ENCODE measurements around the gene SLC9A9.

Gene SLC9A9

DNA sequence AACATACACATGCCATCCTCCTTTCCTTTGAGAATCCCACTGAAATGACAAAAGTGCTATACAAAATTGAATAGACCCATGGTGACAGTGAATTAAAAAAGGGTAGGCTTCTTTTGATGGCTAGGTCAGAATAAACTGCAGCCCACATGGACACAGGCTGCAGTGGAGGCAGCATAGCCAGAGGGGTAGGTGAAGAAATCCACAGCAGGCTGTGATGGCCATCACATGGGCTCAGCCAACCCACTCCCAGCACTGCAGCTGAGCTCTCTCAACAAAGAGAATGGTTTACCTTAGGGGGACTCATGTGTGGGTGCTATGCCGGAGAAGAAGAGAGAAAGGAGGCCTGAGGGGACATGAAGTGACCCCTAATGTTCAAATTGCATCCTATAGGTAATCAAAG, 397.6 kb downstream of the SLC9A9 start:
- no peak for DNase-seq (ENCODE audit: low read depth)

DNA sequence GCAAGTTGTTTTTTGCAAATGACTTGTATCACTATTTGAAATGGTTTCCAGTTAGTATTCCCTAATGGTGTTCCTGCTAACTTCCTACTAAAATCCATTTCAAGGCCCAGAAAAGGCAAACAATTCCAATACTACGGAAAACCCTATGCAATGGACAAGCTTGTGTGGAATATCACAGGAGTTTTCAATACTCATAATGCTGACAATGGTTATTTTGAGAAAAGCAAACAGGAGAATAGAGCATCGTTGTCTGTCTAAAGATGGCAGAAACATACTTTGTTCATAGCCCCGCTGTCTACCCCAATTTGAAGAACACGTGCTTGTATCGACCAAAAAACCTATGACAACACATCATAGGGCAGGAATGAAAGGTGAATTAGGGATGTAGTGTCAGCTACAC, 400.8 kb downstream of the SLC9A9 start:
- DNase-seq (ENCODE audit: low read depth) = no peak

DNA sequence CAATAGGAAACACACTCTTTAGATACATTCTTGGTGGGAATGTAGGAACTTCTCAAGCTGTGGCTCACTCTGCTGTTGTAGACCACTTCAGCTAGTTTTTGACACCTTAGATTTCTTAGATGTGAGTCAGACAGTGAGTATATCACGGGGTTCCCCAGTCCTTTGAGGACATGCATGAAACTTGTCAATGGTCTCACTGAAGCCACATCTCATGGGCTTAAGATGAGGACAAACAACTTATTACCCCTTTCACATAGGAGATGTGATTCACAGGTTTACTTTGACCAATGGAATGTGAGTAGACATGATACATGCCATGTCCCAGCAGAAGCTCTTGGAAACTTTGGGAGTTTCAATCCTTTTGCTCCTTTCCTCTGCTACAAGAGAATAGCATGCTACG, 403.1 kb downstream of the SLC9A9 start:
- DNase-seq (ENCODE audit: low read depth) = no peak

- DNase-seq (ENCODE audit: low read depth) = peak; percentile 91
These were observed 404.4 kb downstream of the SLC9A9 start for GRCh38 chr3:143443851-143444331.

DNA sequence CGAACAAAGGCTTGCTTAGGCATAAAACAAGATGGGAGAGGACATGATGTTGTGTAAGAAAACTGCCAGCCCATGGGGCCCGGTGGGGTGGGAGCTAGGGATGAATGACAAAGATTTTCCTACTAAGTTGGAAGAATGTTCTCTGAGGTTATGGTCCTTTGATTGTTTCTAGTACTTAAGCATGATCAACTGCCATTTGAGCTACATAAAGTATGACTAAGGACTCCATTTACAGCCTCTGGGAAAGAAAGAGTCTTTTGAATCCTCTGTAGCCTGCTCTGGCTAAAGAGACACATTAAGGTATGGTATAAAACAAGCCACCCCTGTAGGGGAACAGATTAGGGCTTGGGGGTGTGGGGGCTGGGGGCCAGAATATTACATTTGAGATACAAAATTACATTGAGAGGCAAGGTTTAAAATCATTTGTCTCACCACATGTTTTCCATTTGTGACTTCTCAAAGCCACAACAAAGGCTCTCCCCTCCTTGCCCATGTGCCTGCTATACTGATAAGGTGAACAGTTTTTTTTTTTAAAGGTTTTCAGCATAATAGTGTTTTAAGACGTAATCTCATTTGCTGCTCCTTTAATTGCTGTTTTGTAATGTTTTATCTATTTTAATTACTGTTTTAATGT, 405.3 kb downstream of the SLC9A9 start:
- peak; percentile 15 for DNase-seq (ENCODE audit: low read depth)

DNA sequence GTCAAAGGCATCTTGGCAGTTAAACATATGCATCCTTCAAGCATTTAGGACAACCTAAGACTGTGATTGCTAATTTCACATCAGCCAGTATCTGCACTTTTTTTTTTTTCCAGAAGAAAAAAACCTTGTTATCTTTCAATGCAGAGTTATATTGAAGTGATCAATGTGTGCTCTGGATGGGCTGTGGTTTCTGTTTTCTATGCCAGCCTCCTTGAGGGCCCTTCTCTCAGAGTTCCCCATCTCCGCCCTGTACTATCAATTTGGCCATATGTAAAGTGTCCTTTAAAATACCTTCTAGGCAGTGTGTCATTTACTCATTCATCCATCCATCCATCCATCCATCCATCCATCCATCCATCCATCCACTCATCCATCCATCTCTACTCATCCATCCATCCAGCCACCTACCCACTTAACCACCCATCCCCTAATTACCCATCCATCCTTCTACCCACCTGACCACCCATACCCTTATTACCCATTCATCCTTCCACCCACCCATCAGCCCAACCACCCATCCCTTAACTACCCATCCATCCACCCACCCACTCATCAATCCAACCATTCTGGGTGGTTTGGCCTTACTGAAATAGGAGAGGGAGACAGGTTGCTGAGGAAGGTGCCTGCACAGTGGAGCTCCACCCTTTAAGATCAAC, 406.6 kb downstream of the SLC9A9 start:
- no peak for DNase-seq (ENCODE audit: low read depth)

DNA sequence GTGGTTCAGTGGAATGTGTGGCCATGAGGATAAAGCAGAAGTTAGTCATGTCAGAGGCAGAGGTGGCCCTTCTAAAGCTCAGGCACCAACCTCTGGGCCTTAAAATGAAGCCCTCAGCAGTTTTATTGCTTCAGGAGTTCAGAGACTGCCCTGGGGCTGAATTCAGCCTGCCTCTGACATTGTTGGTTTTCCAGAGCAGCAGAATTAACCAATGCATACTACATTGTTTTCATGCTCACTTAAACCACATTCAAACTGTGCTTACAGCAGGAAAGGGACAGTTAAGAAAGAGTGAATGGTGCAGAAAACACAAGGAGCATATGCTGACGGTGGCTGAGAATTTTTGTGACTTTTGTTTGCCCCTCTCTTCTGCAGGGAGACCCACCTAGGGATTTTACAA, 408.5 kb downstream of the SLC9A9 start:
- DNase-seq (ENCODE audit: low read depth) = no peak

- no peak for DNase-seq (ENCODE audit: low read depth)
These were observed 410.9 kb downstream of the SLC9A9 start for GRCh38 chr3:143437405-143437804.

DNA sequence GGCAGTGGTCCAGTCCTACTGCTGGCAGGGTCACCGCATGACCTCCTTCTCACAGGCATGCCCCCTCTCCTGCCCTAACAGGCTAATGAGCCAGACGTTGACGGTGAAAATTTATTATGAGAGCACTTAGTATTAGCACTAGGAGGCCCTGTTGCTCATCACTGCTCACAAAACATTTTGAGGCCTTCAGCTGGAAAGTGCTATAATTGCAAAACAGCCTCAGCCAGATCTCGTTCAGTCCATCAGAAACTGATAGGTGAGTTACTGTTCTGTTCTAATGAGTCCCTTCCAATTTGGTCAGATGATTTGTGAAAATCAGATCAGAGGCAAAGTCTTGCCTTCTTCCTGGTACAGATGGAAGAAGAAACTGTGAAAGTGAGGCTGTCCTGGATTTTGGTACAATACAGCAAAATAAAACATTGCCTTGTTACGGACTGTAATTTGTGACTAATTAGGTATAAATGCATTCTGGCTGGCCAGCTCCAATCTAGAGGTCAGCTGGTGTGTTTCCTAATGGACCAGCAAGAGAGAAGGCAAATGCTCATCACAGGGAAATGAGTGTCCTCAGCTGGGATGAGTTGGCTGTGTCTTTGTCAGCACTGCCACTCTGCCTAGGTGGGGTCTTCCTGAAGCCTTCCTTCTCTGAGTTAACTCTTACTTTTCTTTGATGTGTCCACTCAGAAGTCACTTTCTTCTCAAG, 411.9 kb downstream of the SLC9A9 start:
- peak; percentile 38 for DNase-seq (ENCODE audit: low read depth)

DNA sequence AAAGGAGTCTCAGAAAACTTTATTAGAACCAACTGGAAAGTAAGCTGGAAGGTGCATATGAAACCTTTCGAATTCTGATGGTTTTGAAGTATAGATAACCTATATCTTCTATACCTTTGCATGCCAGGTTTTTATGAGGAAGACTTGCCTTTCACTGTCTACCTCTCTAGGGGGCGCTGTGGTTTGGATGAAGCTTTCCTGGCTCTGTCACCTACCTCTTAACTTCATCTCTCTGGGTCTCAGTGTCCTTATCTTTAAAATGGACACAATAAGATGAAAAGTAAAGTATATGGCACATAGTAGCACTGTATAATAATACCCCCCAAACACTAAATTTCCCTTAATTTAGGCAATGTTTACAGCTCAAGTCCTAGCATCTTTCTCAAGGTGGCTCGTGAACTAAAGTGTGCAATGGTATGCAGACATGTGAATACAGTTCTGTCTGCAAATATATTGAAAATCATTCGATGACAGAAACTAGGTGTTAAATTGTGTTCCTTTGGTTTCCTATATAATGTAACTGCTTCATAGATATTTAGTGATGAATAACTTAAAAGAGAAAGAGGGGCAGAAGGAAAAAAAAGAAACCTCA, 414.4 kb downstream of the SLC9A9 start:
- no peak for DNase-seq (ENCODE audit: low read depth)

DNA sequence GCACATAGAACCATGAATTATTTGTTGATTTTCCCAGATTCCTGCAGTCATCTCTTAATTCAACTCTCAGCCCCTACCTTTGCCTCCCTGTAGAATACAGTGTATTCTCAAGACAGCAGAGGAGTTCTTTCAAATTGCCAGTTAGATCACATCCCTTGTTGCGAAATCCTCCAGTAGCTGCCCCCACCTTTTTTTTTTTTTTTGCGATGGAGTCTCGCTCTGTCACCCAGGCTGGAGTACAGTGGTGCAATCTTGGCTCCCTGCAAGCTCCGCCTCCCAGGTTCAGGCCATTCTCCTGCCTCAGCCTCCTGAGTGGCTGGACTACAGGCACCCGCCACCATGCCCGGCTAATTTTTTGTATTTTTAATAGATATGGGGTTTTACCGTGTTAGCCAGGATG, 417.0 kb downstream of the SLC9A9 start:
- DNase-seq (ENCODE audit: low read depth) = peak; percentile 23

DNA sequence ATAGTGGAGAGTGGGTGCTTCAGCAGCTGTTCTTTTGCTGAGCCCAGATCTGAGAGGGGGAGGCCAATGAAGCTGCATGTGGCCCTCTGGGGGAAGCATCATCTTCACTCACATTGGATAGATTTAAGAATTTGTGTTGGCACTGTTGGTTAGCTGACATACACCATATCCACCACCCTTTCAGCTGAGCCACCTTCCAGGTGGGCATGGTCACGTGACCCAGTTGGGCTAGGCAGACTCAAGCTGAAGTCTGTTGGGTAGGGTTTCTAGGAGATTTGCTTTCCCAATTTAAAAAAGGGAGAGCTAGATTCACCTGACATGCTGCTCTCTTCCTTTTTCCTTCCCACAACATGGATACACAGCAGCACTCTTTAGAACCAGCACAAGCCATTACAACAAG, 417.7 kb downstream of the SLC9A9 start:
- no peak for DNase-seq (ENCODE audit: low read depth)

DNA sequence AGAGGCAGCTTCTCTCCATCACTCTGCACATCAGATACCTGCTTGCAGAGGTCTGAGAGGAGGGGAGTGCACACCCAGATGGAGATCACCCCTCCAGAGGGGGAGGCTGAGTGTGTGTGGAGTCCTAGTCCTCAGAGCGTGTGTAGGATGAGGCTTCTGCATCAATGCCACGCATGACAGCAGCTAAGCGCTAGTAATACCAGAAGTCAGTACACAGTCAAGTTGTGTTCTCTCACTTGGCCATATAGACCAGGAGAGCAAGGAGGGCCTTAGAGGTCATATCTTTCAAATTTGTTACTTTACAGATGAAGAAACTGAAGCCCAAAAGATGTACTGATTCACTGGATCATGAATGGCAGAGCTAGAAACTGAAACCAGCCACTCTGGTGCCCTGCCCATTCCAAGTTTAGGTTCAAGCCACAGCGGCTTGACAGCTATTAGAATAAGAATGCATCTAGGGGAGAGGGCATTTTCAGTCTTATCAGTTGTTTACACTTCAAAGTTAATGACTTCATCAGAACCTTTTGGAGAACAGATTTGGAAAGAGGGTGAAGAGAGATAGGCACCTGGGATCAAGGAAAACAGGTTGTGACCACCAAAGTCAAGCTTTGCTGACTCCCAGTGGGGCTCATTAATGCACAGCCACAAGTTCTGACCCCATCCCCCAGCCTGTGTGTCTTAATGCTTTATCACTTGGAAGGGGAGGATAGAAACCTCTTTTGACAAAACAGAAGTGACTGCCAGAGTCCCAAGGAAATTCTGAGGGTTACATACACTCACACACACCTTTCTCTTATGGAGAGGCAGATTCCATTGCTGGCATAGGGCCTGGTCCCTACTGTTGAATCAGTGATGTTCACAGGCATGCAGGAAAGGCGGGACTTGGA, 418.4 kb downstream of the SLC9A9 start:
- DNase-seq (ENCODE audit: low read depth) = no peak

DNA sequence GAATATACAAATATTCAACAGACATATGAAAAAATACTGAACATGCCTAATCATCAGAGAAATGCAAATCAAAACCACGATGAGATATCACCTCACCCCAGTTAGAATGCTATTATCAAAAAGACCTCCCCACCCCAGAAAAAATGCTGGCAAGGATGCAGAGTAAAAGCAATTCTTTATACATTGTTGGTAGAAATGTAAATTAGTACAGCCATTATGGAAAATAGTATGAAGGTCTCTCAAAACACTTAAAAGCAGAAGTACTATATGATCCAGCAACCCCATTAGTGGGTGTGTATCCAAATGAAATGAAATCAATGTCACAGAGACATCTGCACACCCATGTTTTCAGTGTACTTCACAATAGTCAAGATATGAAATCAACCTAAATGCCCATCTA, 420.0 kb downstream of the SLC9A9 start:
- DNase-seq (ENCODE audit: low read depth) = no peak

DNA sequence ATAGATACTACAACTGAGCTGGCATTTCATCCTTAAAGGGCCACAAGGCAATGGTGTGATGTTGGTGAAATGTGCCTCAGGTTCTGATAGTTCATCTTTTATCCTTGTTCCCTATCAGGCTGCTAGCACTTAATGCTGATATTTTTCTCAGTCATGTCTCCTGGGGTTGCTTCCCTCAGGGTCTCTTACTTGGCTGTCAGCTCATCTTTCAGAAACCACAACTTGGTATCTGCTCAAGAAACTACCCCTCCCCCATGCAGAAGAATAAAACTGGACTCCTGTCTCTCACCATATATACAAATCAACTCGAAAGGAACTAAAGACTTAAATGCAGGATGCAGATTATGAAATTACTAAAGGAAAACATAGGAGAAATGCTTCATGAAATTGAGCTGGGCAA, 420.6 kb downstream of the SLC9A9 start:
- DNase-seq (ENCODE audit: low read depth) = no peak

DNA sequence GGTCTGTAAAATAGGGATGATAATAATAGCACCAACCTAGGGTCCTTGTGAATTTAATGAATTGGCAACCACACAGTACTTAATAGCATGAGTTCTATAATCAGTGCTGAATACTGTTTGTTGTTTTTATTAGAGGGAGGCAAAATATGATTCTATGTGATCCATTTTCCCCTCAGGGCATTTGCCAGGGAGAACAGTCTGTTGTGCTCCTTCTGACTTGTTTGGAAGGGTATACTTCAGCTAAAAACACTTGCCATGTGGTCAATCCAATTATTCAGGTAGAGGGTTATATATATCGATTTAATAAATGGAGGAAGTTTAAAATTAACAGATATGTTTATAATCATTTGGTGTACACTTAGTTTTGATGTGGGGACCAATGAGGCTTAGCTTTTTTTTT, 423.4 kb downstream of the SLC9A9 start:
- DNase-seq (ENCODE audit: low read depth) = no peak

GRCh38 chr3:143421556-143421955, 426.7 kb downstream of the SLC9A9 start:
- DNase-seq (ENCODE audit: low read depth) = peak; percentile 9

DNA sequence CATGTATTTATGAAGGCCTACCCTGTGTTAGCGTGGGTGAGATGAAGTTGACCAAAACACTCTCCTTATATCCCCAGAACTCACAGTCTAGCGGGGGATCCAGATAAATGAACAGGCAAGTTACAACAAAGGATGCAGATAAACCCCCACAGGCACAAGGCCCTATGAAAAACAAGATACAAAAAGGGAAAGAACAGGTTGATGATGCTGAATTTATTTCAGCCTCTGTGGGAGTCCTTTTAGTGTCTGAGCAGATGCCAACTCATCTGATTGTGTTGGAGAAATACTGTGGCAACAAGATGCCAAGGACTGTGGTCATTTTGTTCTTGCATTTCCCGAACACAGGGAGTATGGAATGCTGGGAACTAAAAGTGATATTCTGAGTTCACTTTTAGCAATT, 428.7 kb downstream of the SLC9A9 start:
- peak; percentile 40 for DNase-seq (ENCODE audit: low read depth)

- DNase-seq (ENCODE audit: low read depth) = no peak
These were observed 429.9 kb downstream of the SLC9A9 start for GRCh38 chr3:143418391-143418790.

DNA sequence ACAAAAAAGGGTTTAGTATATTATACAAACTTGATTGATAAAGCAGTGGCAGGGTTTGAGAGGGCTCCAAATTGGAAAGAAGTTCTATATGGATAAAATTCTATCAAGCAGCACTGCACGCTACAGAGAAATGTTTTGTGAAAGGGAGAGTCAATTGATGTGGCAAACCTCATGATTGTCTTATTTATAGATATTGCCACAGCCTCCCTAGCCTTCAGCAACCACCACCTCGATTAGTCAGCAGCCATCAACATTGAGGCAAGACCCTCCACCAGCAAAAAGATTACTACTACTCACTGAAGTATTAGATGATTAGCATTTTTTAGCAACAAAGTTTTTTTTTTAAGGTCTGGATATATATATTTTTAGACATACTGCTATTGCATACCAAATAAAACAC, 432.0 kb downstream of the SLC9A9 start:
- no peak for DNase-seq (ENCODE audit: low read depth)

- DNase-seq (ENCODE audit: low read depth) = no peak
These were observed 433.6 kb downstream of the SLC9A9 start for GRCh38 chr3:143414571-143415253.

All from fibroblast of gingiva (primary cell).